Tibial nerve (tissue), 4 donors: ENCODE results near the gene KIF17. TPM values are rescaled to one million over a fixed set of nuclear protein-coding genes. Genes with fewer than 3 reads are reported as not detected.

Source experiments
- DNase-seq, 2 donors: peaks; one replicate each; pipeline ENCODE4 v3.0.0-alpha.2; 2019; ENCODE audit warnings: low spot score in 2 of 2
- H3K27ac ChIP-seq, 4 donors: fragments of 200-600 bp; sonication (generic) in 3 of 4; one replicate each; pipeline ENCODE4 v1.5.1; 2017 to 2019; ENCODE audit warnings: mild to moderate bottlenecking in 1 of 4
- H3K27me3 ChIP-seq, 2 donors: fragments of 200-600 bp; sonication (generic) in 1 of 2; one replicate each; pipeline versions ENCODE4 v1.5.1 to v1.6.0; 2017 to 2019
- H3K36me3 ChIP-seq, 3 donors: fragments of 200-600 bp; sonication (generic); one replicate each; pipeline ENCODE4 v1.5.1; 2018 to 2019
- H3K4me1 ChIP-seq, 4 donors: fragments of 200-600 bp; sonication (generic) in 3 of 4; one replicate each; pipeline ENCODE4 v1.5.1; 2017 to 2019
- H3K4me3 ChIP-seq, 4 donors: fragments of 200-600 bp; sonication (generic) in 3 of 4; one replicate each; pipeline ENCODE4 v1.5.1; 2017 to 2019; ENCODE audit warnings: mild to moderate bottlenecking in 1 of 4, moderate library complexity in 1 of 4
- H3K9me3 ChIP-seq, 4 donors: fragments of 200-600 bp; sonication (generic) in 3 of 4; one replicate each; pipeline ENCODE4 v1.5.1; 2017 to 2019
- EP300 ChIP-seq, 2 donors: sonication (generic); formaldehyde crosslinking; IDR thresholded peaks; one replicate each; pipeline ENCODE4 v1.6.1; 2017; ENCODE audit warnings: antibody characterized with exemption in 2 of 2, mild to moderate bottlenecking in 1 of 2
- POLR2A ChIP-seq, 2 donors: fragments of 450-650 bp; IDR thresholded peaks; one replicate each; pipeline ENCODE4 v1.6.1; 2017; ENCODE audit warnings: antibody characterized with exemption in 2 of 2, mild to moderate bottlenecking in 2 of 2, moderate library complexity in 2 of 2
- WGBS, 2 donors: methylation state at CpG; one replicate each; pipeline ENCODE4 v1.1.5; 2018; 5-methylcytosine and 5-hydroxymethylcytosine counted together
- total RNA-seq, 4 donors: library from RNA; depleted of rRNA; stranded (reverse); fragments of >200 nt; gene quantifications; one replicate each; pipeline ENCODE4 v1.1.0, GENCODE V29; 2016
- TF ChIP-seq, protein P1 (sequence below), 5 experiments: fragments of 200-600 bp in 3 of 5; fragments of 450-650 bp in 2 of 5; sonication (generic) in 3 of 5; IDR thresholded peaks; one replicate each; pipeline ENCODE4 v1.5.1; 2016 to 2019; ENCODE audit warnings: antibody characterized with exemption in 5 of 5, mild to moderate bottlenecking in 3 of 5, moderate library complexity in 2 of 5

The KIF17 gene
- total RNA-seq, 4 donors from 2014 or later, result 0.59 to 4.2 (median 3.3) TPM

GRCh38 chr1:20733360-20733975, 15.7 kb upstream of the KIF17 start:
- TF ChIP-seq, protein P1, sequence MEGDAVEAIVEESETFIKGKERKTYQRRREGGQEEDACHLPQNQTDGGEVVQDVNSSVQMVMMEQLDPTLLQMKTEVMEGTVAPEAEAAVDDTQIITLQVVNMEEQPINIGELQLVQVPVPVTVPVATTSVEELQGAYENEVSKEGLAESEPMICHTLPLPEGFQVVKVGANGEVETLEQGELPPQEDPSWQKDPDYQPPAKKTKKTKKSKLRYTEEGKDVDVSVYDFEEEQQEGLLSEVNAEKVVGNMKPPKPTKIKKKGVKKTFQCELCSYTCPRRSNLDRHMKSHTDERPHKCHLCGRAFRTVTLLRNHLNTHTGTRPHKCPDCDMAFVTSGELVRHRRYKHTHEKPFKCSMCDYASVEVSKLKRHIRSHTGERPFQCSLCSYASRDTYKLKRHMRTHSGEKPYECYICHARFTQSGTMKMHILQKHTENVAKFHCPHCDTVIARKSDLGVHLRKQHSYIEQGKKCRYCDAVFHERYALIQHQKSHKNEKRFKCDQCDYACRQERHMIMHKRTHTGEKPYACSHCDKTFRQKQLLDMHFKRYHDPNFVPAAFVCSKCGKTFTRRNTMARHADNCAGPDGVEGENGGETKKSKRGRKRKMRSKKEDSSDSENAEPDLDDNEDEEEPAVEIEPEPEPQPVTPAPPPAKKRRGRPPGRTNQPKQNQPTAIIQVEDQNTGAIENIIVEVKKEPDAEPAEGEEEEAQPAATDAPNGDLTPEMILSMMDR (IDR thresholded peaks at IDR 0.05), result no peak
- TF ChIP-seq EP300 (IDR thresholded peaks at IDR 0.05) (no peak), POLR2A (IDR thresholded peaks at IDR 0.05) (no peak)
- H3K36me3 ChIP-seq, result peaks cover 0 to 30% (median 0%) of the 10 kb centered on the region in 3 donors
- no peak for DNase-seq
- H3K27ac ChIP-seq, result peak overlapping the region in 2 of 4 donors; percentile 1 to 61
- peak overlapping the region in 3 of 4 donors; percentile 25 to 55 (median 37) for H3K4me3 ChIP-seq
- WGBS, 2 donors, result 21 to 25% methylated on average over 6 to 7 of the region's 7 CpGs
- H3K9me3 ChIP-seq, result no peaks in the 10 kb centered on the region
- peaks cover 0 to 28% (median 19%) of the 10 kb centered on the region in 4 donors for H3K4me1 ChIP-seq
- H3K27me3 ChIP-seq, result peaks cover 0 to 37% of the 10 kb centered on the region in 2 donors

DNA sequence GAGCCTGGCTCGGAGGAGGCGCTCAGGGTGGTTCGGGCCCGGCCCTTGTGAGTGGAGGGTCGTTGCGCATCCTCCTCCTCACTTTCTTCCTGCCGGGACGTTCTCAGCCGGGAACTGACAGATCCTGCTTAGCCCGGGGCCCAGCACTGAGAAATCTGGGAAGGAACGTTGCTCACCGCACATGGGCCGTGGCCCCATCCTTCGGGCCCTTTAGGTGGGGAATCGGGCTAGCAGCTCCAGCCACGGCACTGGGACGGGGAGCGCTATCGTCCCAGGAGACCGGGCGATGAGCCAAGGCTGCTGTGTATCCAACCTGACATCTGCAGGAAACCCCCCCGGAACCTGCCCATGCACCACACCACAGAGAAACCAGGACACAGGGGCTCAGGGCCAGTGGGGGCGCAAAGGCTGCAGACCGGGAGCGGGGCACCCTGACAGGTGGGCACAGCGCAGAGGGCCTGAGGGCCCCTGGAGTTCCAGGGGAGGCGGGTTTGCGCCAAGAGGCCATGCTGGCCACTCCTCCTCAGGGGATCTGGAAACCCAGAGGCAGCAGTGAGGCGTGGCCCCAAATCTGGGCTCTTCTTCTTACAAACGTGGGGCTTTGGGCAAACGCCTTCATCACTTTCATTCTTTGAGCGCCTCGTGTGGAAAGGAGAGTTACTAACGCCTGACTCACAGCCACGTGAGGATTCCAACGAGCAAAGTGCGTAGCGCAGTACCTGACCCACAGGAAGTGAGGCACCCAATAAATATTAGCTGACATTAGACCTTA, 15.0 kb upstream of the KIF17 start, which contains the start of gene SH2D5:
SH2D5 (minus strand) TSS at position 116 of the 772 bp plus-strand sequence. CDS start 4,659 bp downstream, outside the sequence.
- Histone ChIP-seq H3K4me3 (peak within 1 kb of the TSS; percentile 36 to 55 (median 46)), H3K36me3 (peaks cover 0 to 26% (median 0%) of the 10 kb centered on the region in 3 donors), H3K9me3 (no peaks in the 10 kb centered on the region), H3K27ac (peak within 1 kb of the TSS in 2 of 4 donors; percentile 1 to 61), H3K27me3 (peaks cover 0 to 43% of the 10 kb centered on the region in 2 donors), H3K4me1 (peaks cover 0 to 28% (median 19%) of the 10 kb centered on the region in 4 donors)
- DNase-seq, result peak; percentile 38 to 76
- TF ChIP-seq POLR2A (IDR thresholded peaks at IDR 0.05) (peak in 1 of 2 donors; percentile 30), EP300 (IDR thresholded peaks at IDR 0.05) (peak in 1 of 2 donors; percentile 67)
- TF ChIP-seq, protein P1 (IDR thresholded peaks at IDR 0.05), result peak; percentile 19 to 53 (median 26)
- WGBS, 2 donors, result 2 to 4% methylated on average over 31 to 36 of the region's 38 CpGs

DNA sequence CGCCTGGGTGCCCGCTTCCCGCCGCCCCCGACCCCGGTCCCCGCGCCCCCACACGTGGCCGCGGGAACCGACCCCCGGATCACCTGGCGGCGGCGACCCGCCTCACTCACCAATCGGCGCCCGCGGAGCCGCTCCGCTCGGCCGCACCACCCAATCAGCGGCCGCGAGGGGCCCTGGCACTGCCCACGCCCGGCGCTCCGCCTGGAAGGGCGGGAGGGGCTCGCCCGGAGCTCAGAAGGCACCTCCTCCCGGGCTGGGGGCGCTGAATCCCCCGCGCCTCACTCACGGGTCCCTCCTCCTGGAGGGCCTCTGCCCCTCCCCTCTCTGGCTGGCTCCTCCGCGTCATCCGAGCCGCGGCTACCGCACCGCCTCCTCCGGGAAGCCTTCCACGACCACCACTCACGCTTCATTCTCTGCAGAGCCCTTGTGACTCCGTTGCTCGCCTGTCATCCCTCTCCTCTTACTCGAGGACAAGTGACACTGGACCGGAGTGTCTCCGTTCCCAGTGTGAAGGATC, 14.3 kb upstream of the KIF17 start:
- Histone ChIP-seq H3K9me3 (no peaks in the 10 kb centered on the region), H3K27me3 (peaks cover 0 to 43% of the 10 kb centered on the region in 2 donors), H3K27ac (no peak overlapping the region), H3K4me3 (peak overlapping the region; percentile 25 to 55 (median 46)), H3K36me3 (peaks cover 0 to 19% (median 0%) of the 10 kb centered on the region in 3 donors), H3K4me1 (peaks cover 0 to 28% (median 19%) of the 10 kb centered on the region in 4 donors)
- DNase-seq, result no peak
- WGBS, 2 donors, result 3% methylated on average over 19 to 29 of the region's 55 CpGs
- TF ChIP-seq, protein P1 (IDR thresholded peaks at IDR 0.05), result no peak
- TF ChIP-seq POLR2A (IDR thresholded peaks at IDR 0.05), result no peak
- no peak for TF ChIP-seq EP300 (IDR thresholded peaks at IDR 0.05)

DNA sequence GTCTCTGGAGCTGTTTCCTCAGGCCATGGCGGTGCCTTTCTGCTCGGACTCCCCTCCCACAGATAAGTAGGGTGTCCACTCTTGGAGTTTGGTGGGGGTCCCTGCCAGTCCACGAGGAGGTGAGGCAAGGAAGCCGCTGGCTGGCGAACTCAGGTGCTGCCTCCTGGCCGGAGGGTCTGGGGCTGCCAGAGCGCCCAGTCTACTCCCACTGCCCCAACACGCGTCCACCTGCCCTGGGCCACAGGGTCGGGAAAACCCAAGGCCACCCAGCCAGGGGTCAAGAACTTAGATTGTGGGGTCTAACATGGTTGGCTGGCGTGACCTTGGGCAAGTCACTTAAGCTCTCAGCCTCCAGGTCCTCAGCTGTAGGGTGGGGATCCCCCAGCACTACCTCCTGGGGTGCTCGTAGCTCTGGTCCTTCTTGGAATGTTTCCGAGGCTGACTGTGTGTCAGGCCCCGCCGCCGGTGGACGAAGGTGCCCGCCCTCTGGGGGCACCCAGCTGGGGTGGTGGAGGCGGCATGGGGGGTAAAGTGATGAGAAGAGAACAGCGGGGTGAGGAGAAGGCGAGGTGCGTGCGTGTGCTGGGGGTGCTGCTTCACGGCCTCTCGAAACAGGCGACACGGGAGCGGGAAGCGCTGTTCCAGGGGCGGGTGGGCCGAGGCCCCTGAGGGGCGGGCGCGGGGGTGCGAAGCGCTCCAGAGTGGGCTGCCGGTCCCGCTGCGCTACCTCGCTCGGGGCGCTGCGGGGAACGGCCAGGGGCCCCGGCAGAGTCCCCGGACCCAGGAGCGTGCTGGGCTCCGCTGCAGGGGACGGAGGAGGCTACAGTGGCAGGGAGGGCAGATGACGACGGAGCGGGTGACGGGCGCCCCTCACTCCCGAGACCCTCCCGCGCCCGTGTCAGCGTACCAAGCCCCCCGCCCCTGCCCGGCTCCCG, 13.5 kb upstream of the KIF17 start:
- WGBS, 2 donors, result 5 to 22% methylated on average over 25 to 41 of the region's 62 CpGs
- DNase-seq, result no peak
- Histone ChIP-seq H3K27ac (no peak overlapping the region), H3K4me1 (peaks cover 0 to 28% (median 19%) of the 10 kb centered on the region in 4 donors), H3K27me3 (peaks cover 0 to 43% of the 10 kb centered on the region in 2 donors), H3K4me3 (peak overlapping the region; percentile 36 to 55 (median 46)), H3K36me3 (peaks cover 0 to 12% (median 0%) of the 10 kb centered on the region in 3 donors), H3K9me3 (no peaks in the 10 kb centered on the region)
- TF ChIP-seq EP300 (IDR thresholded peaks at IDR 0.05) (no peak), POLR2A (IDR thresholded peaks at IDR 0.05) (no peak)
- TF ChIP-seq, protein P1 (IDR thresholded peaks at IDR 0.05), result no peak
